ENCODE measurements around the gene PCDHGB4. TPM values are rescaled to one million over a fixed set of nuclear protein-coding genes. Genes with fewer than 3 reads are reported as not detected.

PCDHGB4 gene
- total and polyA plus RNA-seq, 2 of the 8 experiments (the other 6 are each of a cell fraction or from before 2014, with no cell fraction given), result 8.0 to 9.1 TPM

- Histone ChIP-seq H3K4ac (replicated peaks; ENCODE audit: insufficient read length, low read depth, low read length) (no peak overlapping the region), H3K23me2 (ENCODE audit: low read depth, low read length) (no peaks in the 10 kb centered on the region), H2BK12ac (ENCODE audit: low read depth, low read length) (no peak overlapping the region), H3K27me3 (replicated peaks in 1 of 4; ENCODE audit: control insufficient read depth in 3 of 4, extremely low read depth in 1 of 4, insufficient read depth in 3 of 4, low read length in 3 of 4) (no peaks in the 10 kb centered on the region), H2BK20ac (ENCODE audit: low read length) (no peak overlapping the region), H2BK120ac (replicated peaks; ENCODE audit: low read depth, low read length) (no peak overlapping the region), H2BK15ac (ENCODE audit: low read length) (no peak overlapping the region), H3K14ac (ENCODE audit: insufficient read length) (no peak overlapping the region), H3K56ac (replicated peaks; ENCODE audit: insufficient read length, low read depth, low read length) (no peak overlapping the region), H4K20me1 (replicated peaks in 1 of 2; ENCODE audit: control insufficient read depth in 1 of 2, insufficient read depth in 2 of 2, low read length in 2 of 2) (no peaks in the 10 kb centered on the region), H2AK5ac (ENCODE audit: low read depth, low read length) (no peak overlapping the region), H2AFZ (ENCODE audit: low read length) (no peak overlapping the region), H3K18ac (ENCODE audit: extremely low read depth, low read length) (no peak overlapping the region), H2BK5ac (ENCODE audit: low read depth, low read length) (no peak overlapping the region), H3K79me1 (ENCODE audit: low read depth, low read length) (no peaks in the 10 kb centered on the region), H4K8ac (ENCODE audit: extremely low read depth, insufficient read depth, low read length) (no peak overlapping the region), H3K9ac (replicated peaks in 1 of 4; ENCODE audit: extremely low read depth in 1 of 4, low read depth in 3 of 4, low read length in 3 of 4) (no peak overlapping the region), H3K4me3 (ENCODE audit: extremely low read depth in 1 of 4, insufficient read depth in 2 of 4, low read depth in 3 of 4, low read length in 4 of 4) (no peak overlapping the region), H3K23ac (ENCODE audit: insufficient read length) (no peak overlapping the region), H3K4me2 (ENCODE audit: insufficient read depth in 1 of 2, low read depth in 2 of 2, low read length in 2 of 2) (no peak overlapping the region), H3K36me3 (ENCODE audit: control insufficient read depth in 2 of 4, insufficient read depth in 4 of 4, low read length in 3 of 4) (no peaks in the 10 kb centered on the region; a peak in 2 of 8 replicates), H3K27ac (ENCODE audit: low read depth, low read length) (no peak overlapping the region), H4K91ac (replicated peaks; ENCODE audit: insufficient read length, low read length) (no peak overlapping the region), H3K9me3 (ENCODE audit: insufficient read depth in 2 of 2, low read depth in 1 of 2, low read length in 1 of 2) (peaks cover 19 to 28% of the 10 kb centered on the region in 2 experiments; a peak in 3 of 4 replicates), H4K5ac (ENCODE audit: insufficient read length, low read depth, low read length) (no peak overlapping the region), H3K4me1 (replicated peaks in 1 of 4; ENCODE audit: control insufficient read depth in 3 of 4, insufficient read depth in 4 of 4, low read length in 3 of 4) (peaks cover 0 to 4% (median under 1%) of the 10 kb centered on the region in 4 experiments; a peak in 1 of 7 replicates), H3K79me2 (ENCODE audit: control insufficient read depth in 1 of 2, insufficient read depth in 2 of 2, low read length in 2 of 2) (no peaks in the 10 kb centered on the region)
- DNase-seq (ENCODE audit: low read depth in 1 of 2, low spot score in 2 of 2) (no peak), FAIRE-seq (no peak)
- WGBS, 2 experiments (ENCODE audit: extremely low coverage in 1 of 2, insufficient coverage in 1 of 2, insufficient read length in 1 of 2, insufficient replicate concordance in 2 of 2, low coverage in 1 of 2, low lambda C conversion rate in 2 of 2, missing lambda C conversion rate in 1 of 2), result 86% methylated on average over 11 of the region's 20 CpGs; no CpG with 5 or more reads in 1 of the 2 experiments
- CTCF ChIA-PET (ENCODE audit: partially characterized antibody), result interaction anchor here (1.3 to 4.8 kb wide), 10 partner anchors 10 to 153 kb away, joined by 4 to 21 read pairs (median 12); partner anchors contain the start of genes PCDHB10, PCDHB14, PCDHB15 and TAF7
- no peak for TF ChIP-seq CBX5 (IDR thresholded peaks at IDR 0.05; ENCODE audit: low read depth, low read length)
- peak in 2 of 3 experiments; percentile 11 to 14; a peak in 2 of 4 replicates for TF ChIP-seq CTCF (IDR thresholded peaks at IDR 0.05; ENCODE audit: control extremely low read depth in 1 of 3, insufficient read depth in 1 of 3, low read depth in 1 of 3, low read length in 3 of 3)
- POLR2A ChIA-PET (ENCODE audit: partially characterized antibody), result no interaction called here
Measured at GRCh38 chr5:141345327-141345726, 42.2 kb upstream of the PCDHGB4 start.

Data from H1 (cell line).